ENCODE measurements around the gene MGAT5B. TPM values are rescaled to one million over a fixed set of nuclear protein-coding genes. Genes with fewer than 3 reads are reported as not detected.

Gene MGAT5B
- total and polyA plus RNA-seq, 8 donors = 0.10 to 1.7 (median 0.32) TPM; not detected in 4

DNA sequence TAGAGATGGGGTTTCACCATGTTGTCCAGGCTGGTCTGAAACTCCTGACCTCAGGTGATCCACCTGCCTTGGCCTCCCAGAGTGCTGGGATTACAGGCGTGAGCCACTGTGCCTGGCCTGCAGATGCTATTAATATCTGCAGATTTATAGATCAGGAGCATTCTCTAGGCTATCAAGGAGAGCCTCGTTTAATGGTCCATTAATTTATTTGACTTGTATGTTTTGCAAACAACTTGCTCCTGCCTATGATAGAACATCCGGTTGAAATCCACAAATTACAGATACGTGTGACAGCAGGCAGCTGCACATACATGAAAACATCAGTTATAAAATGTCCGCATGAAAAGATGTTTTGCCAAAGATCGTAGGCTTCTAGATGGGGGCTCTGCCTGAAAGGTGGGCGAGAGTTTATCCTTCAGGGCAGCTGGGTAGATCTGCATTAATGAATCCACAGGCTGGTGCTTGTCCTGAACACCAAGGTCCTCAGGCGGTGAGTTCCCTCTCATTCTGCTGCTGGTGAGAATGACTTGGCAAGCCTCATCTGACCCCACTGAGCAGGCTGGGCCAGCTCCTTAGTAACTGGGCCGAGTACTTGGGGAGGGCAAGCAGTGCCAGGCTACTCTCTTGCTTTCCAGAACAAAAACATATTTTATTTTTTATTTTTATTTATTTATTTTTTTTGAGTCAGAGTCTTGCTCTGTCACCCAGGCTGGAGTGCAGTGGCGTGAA lies 37.1 kb upstream of the MGAT5B start:
- Histone ChIP-seq H3K4me1 (no peaks in the 10 kb centered on the region), H3K36me3 (no peaks in the 10 kb centered on the region), H3K27ac (no peak overlapping the region), H3K27me3 (peaks cover 0 to 32% (median 9%) of the 10 kb centered on the region in 3 donors), H3K4me3 (no peak overlapping the region), H3K9me3 (no peaks in the 10 kb centered on the region)
- TF ChIP-seq, protein P1, sequence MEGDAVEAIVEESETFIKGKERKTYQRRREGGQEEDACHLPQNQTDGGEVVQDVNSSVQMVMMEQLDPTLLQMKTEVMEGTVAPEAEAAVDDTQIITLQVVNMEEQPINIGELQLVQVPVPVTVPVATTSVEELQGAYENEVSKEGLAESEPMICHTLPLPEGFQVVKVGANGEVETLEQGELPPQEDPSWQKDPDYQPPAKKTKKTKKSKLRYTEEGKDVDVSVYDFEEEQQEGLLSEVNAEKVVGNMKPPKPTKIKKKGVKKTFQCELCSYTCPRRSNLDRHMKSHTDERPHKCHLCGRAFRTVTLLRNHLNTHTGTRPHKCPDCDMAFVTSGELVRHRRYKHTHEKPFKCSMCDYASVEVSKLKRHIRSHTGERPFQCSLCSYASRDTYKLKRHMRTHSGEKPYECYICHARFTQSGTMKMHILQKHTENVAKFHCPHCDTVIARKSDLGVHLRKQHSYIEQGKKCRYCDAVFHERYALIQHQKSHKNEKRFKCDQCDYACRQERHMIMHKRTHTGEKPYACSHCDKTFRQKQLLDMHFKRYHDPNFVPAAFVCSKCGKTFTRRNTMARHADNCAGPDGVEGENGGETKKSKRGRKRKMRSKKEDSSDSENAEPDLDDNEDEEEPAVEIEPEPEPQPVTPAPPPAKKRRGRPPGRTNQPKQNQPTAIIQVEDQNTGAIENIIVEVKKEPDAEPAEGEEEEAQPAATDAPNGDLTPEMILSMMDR (IDR thresholded peaks at IDR 0.05) = no peak
- no peak for TF ChIP-seq POLR2A (IDR thresholded peaks at IDR 0.05)
- no peak for TF ChIP-seq EP300 (IDR thresholded peaks at IDR 0.05)
- no peak for TF ChIP-seq POLR2AphosphoS5 (IDR thresholded peaks at IDR 0.05)
- 62 to 75% (median 66%) methylated on average over 10 of the region's 10 CpGs for WGBS, 5 donors
- no peak for DNase-seq
- intact Hi-C loops (cut with DNase I; ENCODE audit: low total_unique reads) = no loop called here

- WGBS, 5 donors = 82 to 89% (median 85%) methylated on average over 7 of the region's 7 CpGs
- intact Hi-C loops (cut with DNase I; ENCODE audit: low total_unique reads) = no loop called here
- DNase-seq = no peak
- Histone ChIP-seq H3K4me3 (no peak overlapping the region), H3K36me3 (no peaks in the 10 kb centered on the region), H3K27me3 (peaks cover 0 to 32% (median 9%) of the 10 kb centered on the region in 3 donors), H3K9me3 (no peaks in the 10 kb centered on the region), H3K4me1 (no peaks in the 10 kb centered on the region), H3K27ac (no peak overlapping the region)
- TF ChIP-seq, protein P1 (IDR thresholded peaks at IDR 0.05) = no peak
- TF ChIP-seq POLR2A (IDR thresholded peaks at IDR 0.05) (no peak), POLR2AphosphoS5 (IDR thresholded peaks at IDR 0.05) (no peak), EP300 (IDR thresholded peaks at IDR 0.05) (no peak)
Observed at GRCh38 chr17:76833034-76833644, 35.1 kb upstream of the MGAT5B start.

- DNase-seq = no peak
- Histone ChIP-seq H3K27ac (no peak overlapping the region), H3K4me1 (no peaks in the 10 kb centered on the region), H3K27me3 (peaks cover 0 to 32% (median 9%) of the 10 kb centered on the region in 3 donors), H3K36me3 (no peaks in the 10 kb centered on the region), H3K4me3 (no peak overlapping the region), H3K9me3 (no peaks in the 10 kb centered on the region)
- 83 to 89% (median 88%) methylated on average over 4 of the region's 4 CpGs for WGBS, 5 donors
- intact Hi-C loops (cut with DNase I; ENCODE audit: low total_unique reads) = no loop called here
- no peak for TF ChIP-seq POLR2AphosphoS5 (IDR thresholded peaks at IDR 0.05)
- TF ChIP-seq, protein P1 (IDR thresholded peaks at IDR 0.05) = no peak
- TF ChIP-seq EP300 (IDR thresholded peaks at IDR 0.05) = no peak
- TF ChIP-seq POLR2A (IDR thresholded peaks at IDR 0.05) = no peak
Observed at GRCh38 chr17:76833747-76834146, 34.5 kb upstream of the MGAT5B start.

- 47 to 65% (median 58%) methylated on average over 9 of the region's 9 CpGs for WGBS, 5 donors
- peak in 1 of 2 donors; percentile 57 for DNase-seq
- intact Hi-C loops (cut with DNase I; ENCODE audit: low total_unique reads) = no loop called here
Observed at GRCh38 chr17:76834870-76835269, 33.3 kb upstream of the MGAT5B start.

More at GRCh38 chr17:76834870-76835269, 33.3 kb upstream of the MGAT5B start:
- no peak for TF ChIP-seq EP300 (IDR thresholded peaks at IDR 0.05)
- TF ChIP-seq, protein P1 (IDR thresholded peaks at IDR 0.05) = no peak
- no peak for TF ChIP-seq POLR2AphosphoS5 (IDR thresholded peaks at IDR 0.05)
- no peak for TF ChIP-seq POLR2A (IDR thresholded peaks at IDR 0.05)
- no peak overlapping the region for H3K4me3 ChIP-seq
- peaks cover 5 to 10% (median 7%) of the 10 kb centered on the region in 4 donors for H3K4me1 ChIP-seq
- H3K9me3 ChIP-seq = no peaks in the 10 kb centered on the region
- peaks cover 0 to 36% (median 11%) of the 10 kb centered on the region in 3 donors for H3K27me3 ChIP-seq
- no peak overlapping the region for H3K27ac ChIP-seq
- no peaks in the 10 kb centered on the region for H3K36me3 ChIP-seq

Measured in stomach (tissue), 9 donors.